Neural progenitor cell (in vitro differentiated cells): ENCODE results near the gene EXT2. TPM values are rescaled to one million over a fixed set of nuclear protein-coding genes. Genes with fewer than 3 reads are reported as not detected.
A peak's percentile ranks its signal among the peaks of the same experiment; 100 is the strongest.

Source experiments
- DNase-seq: peaks from one replicate; pipeline ENCODE4 v3.0.0-alpha.2; 2016; ENCODE audit warnings: low spot score
- H2AFZ ChIP-seq: fragments of 200-600 bp; sonication (generic); replicated peaks from 2 replicates; pipeline ENCODE4 v1.6.1; 2016; ENCODE audit warnings: antibody characterized with exemption
- H3F3A ChIP-seq: fragments of 200-600 bp; sonication (generic); 2 replicates; pipeline ENCODE4 v1.6.1; 2016; ENCODE audit warnings: antibody characterized with exemption, low read depth
- H3K27ac ChIP-seq: fragments of 200-600 bp; sonication (generic); 2 replicates; pipeline ENCODE4 v1.5.1; 2016; ENCODE audit warnings: mild to moderate bottlenecking
- H3K27me3 ChIP-seq: fragments of 200-600 bp; sonication (generic); 2 replicates; pipeline ENCODE4 v1.6.1; 2016; ENCODE audit warnings: mild to moderate bottlenecking, moderate library complexity
- H3K36me3 ChIP-seq: fragments of 200-600 bp; sonication (generic); 2 replicates; pipeline ENCODE4 v1.5.1; 2016
- H3K4me1 ChIP-seq: fragments of 200-600 bp; sonication (generic); 2 replicates; pipeline ENCODE4 v1.6.1; 2016; ENCODE audit warnings: mixed run types
- H3K4me2 ChIP-seq: fragments of 200-600 bp; sonication (generic); 2 replicates; pipeline ENCODE4 v1.6.1; 2016
- H3K4me3 ChIP-seq: fragments of 200-600 bp; sonication (generic); 2 replicates; pipeline ENCODE4 v1.5.1; 2016
- H3K79me2 ChIP-seq: fragments of 200-600 bp; sonication (generic); 2 replicates; pipeline ENCODE4 v1.6.1; 2016; ENCODE audit warnings: low read depth
- H3K9ac ChIP-seq: fragments of 200-600 bp; sonication (generic); 2 replicates; pipeline ENCODE4 v1.6.1; 2016
- H3K9me3 ChIP-seq: fragments of 200-600 bp; sonication (generic); 2 replicates; pipeline ENCODE4 v1.5.1; 2016; ENCODE audit warnings: low read depth
- H4K20me1 ChIP-seq: fragments of 200-600 bp; sonication (generic); 2 replicates; pipeline ENCODE4 v1.6.1; 2016; ENCODE audit warnings: low read depth
- H3K27ac Mint-ChIP-seq: 3 replicates; pipeline ENCODE4 v1.8.0; 2021; ENCODE audit warnings: mixed read lengths
- H3K27me3 Mint-ChIP-seq: 2 replicates; pipeline ENCODE4 v1.8.0; 2022; ENCODE audit warnings: low read depth, mild to moderate bottlenecking, inconsistent platforms, moderate library complexity, mixed read lengths; ENCODE audit not compliant: insufficient read depth
- H3K36me3 Mint-ChIP-seq: 3 replicates; pipeline ENCODE4 v1.8.0; 2021; ENCODE audit warnings: mixed read lengths
- H3K4me1 Mint-ChIP-seq: 3 replicates; pipeline ENCODE4 v1.8.0; 2021; ENCODE audit warnings: mixed read lengths
- H3K4me3 Mint-ChIP-seq: 3 replicates; pipeline ENCODE4 v1.8.0; 2021; ENCODE audit warnings: mild to moderate bottlenecking, moderate library complexity, mixed read lengths
- H3K9me3 Mint-ChIP-seq: 3 replicates; pipeline ENCODE4 v1.8.0; 2020; ENCODE audit warnings: mixed read lengths
- CTCF ChIP-seq: fragments of 200-600 bp; sonication (generic); IDR thresholded peaks from 2 replicates; pipeline ENCODE4 v1.5.1; 2017; ENCODE audit warnings: antibody characterized with exemption, mild to moderate bottlenecking
- EZH2 ChIP-seq: fragments of 200-600 bp; sonication (generic); IDR thresholded peaks from 2 replicates; pipeline ENCODE4 v1.6.1; 2017; ENCODE audit warnings: antibody characterized with exemption, mild to moderate bottlenecking, moderate library complexity
- EZH2phosphoT487 ChIP-seq: fragments of 200-600 bp; sonication (generic); IDR thresholded peaks from 2 replicates; pipeline ENCODE4 v1.6.1; 2017; ENCODE audit warnings: antibody characterized with exemption
- total RNA-seq: library from RNA; depleted of rRNA; stranded (reverse); fragments of >200 nt; gene quantifications from 2 replicates; pipeline ENCODE4 v1.2.3, GENCODE V29; 2015; ENCODE audit warnings: low replicate concordance

The EXT2 gene
- total RNA-seq, 1 donor from 2014 or later, result 70.4 TPM

GRCh38 chr11:44113572-44113971 lies 18.1 kb downstream of the EXT2 start:
- Mint-ChIP-seq H3K4me1 (peaks cover 12% of the 10 kb centered on the region), H3K27me3 (peaks cover 2% of the 10 kb centered on the region)

GRCh38 chr11:44116234-44116830 lies 20.9 kb downstream of the EXT2 start:
- H4K20me1 ChIP-seq, result peaks cover 20% of the 10 kb centered on the region
- Mint-ChIP-seq H3K27me3 (no peaks in the 10 kb centered on the region), H3K4me3 (no peak overlapping the region), H3K4me1 (peaks cover 10% of the 10 kb centered on the region), H3K9me3 (no peaks in the 10 kb centered on the region), H3K27ac (no peak overlapping the region), H3K36me3 (peaks cover 25% of the 10 kb centered on the region)
- H3K9me3 ChIP-seq, result no peaks in the 10 kb centered on the region
- H3K9ac ChIP-seq, result no peak overlapping the region
- H3F3A ChIP-seq, result no peaks in the 10 kb centered on the region
- peaks cover 10% of the 10 kb centered on the region for H3K4me1 ChIP-seq
- no peak overlapping the region for H3K4me3 ChIP-seq
- H3K79me2 ChIP-seq, result no peaks in the 10 kb centered on the region
- no peaks in the 10 kb centered on the region for H3K27me3 ChIP-seq
- DNase-seq, result no peak
- H3K4me2 ChIP-seq, result no peak overlapping the region
- TF ChIP-seq EZH2 (no peak), EZH2phosphoT487 (no peak), CTCF (no peak)
- peaks cover 13% of the 10 kb centered on the region for H3K36me3 ChIP-seq
- H3K27ac ChIP-seq, result no peak overlapping the region
- no peak overlapping the region for H2AFZ ChIP-seq

More at GRCh38 chr11:44113572-44113971, 18.1 kb downstream of the EXT2 start:
- H3K27ac ChIP-seq, result no peak overlapping the region
- H3K36me3 Mint-ChIP-seq, result peaks cover 33% of the 10 kb centered on the region
- no peaks in the 10 kb centered on the region for H3K79me2 ChIP-seq
- H3K27me3 ChIP-seq, result no peaks in the 10 kb centered on the region
- TF ChIP-seq EZH2 (no peak), EZH2phosphoT487 (no peak), CTCF (no peak)
- peak overlapping the region; percentile 11 for H3K4me2 ChIP-seq
- no peak overlapping the region for H2AFZ ChIP-seq
- H3K4me1 ChIP-seq, result peaks cover 10% of the 10 kb centered on the region
- no peak overlapping the region for H3K4me3 ChIP-seq
- no peak for DNase-seq
- peaks cover 18% of the 10 kb centered on the region for H3K36me3 ChIP-seq
- no peak overlapping the region for H3K4me3 Mint-ChIP-seq
- no peaks in the 10 kb centered on the region for H3K9me3 Mint-ChIP-seq
- peaks cover 4% of the 10 kb centered on the region for H3F3A ChIP-seq
- peaks cover 31% of the 10 kb centered on the region for H4K20me1 ChIP-seq
- no peaks in the 10 kb centered on the region for H3K9me3 ChIP-seq
- no peak overlapping the region for H3K27ac Mint-ChIP-seq
- no peak overlapping the region for H3K9ac ChIP-seq

GRCh38 chr11:44120169-44120568 lies 24.7 kb downstream of the EXT2 start:
- Histone ChIP-seq H3K9me3 (no peaks in the 10 kb centered on the region), H3K27ac (no peak overlapping the region), H3K4me1 (no peaks in the 10 kb centered on the region), H3K9ac (no peak overlapping the region), H3K36me3 (peaks cover 9% of the 10 kb centered on the region), H4K20me1 (peaks cover 9% of the 10 kb centered on the region), H3K4me3 (no peak overlapping the region), H3K79me2 (no peaks in the 10 kb centered on the region), H3K27me3 (no peaks in the 10 kb centered on the region), H3F3A (no peaks in the 10 kb centered on the region), H3K4me2 (no peak overlapping the region), H2AFZ (no peak overlapping the region)
- TF ChIP-seq CTCF (peak; percentile 51), EZH2 (no peak)
- Mint-ChIP-seq H3K36me3 (peaks cover 20% of the 10 kb centered on the region), H3K9me3 (no peaks in the 10 kb centered on the region), H3K27ac (no peak overlapping the region), H3K4me3 (no peak overlapping the region), H3K27me3 (no peaks in the 10 kb centered on the region), H3K4me1 (no peaks in the 10 kb centered on the region)
- DNase-seq, result peak; percentile 29
